HAP-1 (cell line): ENCODE results near the gene TADA2B.

ENCODE experiments used
- DNase-seq, 2 experiments: peaks; one replicate each; pipeline ENCODE4 v3.0.0-alpha.2; 2016 to 2020; ENCODE audit warnings: low spot score in 2 of 2
- H3K27me3 ChIP-seq: fragments of 250-450 bp; sonication (Bioruptor Pico); 2 replicates; pipeline ENCODE4 v1.5.1; 2020; ENCODE audit warnings: low read depth, mild to moderate bottlenecking, moderate library complexity
- H3K36me3 ChIP-seq: fragments of 250-450 bp; sonication (Bioruptor Pico); replicated peaks from 2 replicates; pipeline ENCODE4 v1.5.1; 2020; ENCODE audit warnings: mild to moderate bottlenecking
- H3K4me1 ChIP-seq: fragments of 250-450 bp; sonication (Bioruptor Pico); 2 replicates; pipeline ENCODE4 v1.5.1; 2020; ENCODE audit warnings: mild to moderate bottlenecking
- H3K4me3 ChIP-seq: fragments of 250-450 bp; sonication (Bioruptor Pico); 2 replicates; pipeline ENCODE4 v1.5.1; 2020; ENCODE audit warnings: mild to moderate bottlenecking, moderate library complexity
- H3K9me3 ChIP-seq: fragments of 250-450 bp; sonication (Bioruptor Pico); 2 replicates; pipeline ENCODE4 v1.5.1; 2020; ENCODE audit warnings: mild to moderate bottlenecking, moderate library complexity
- in situ Hi-C: fragments of 300-500 bp; cut with MboI; formaldehyde crosslinking; loops from 3 replicates; pipeline ENCODE4 v1.14.3; 2020; ENCODE audit warnings: low sequenced_read_pairs, inconsistent platforms, mixed read lengths

Gene TADA2B

GRCh38 chr4:7023486-7023885, 19.7 kb upstream of the TADA2B start:
- H3K9me3 ChIP-seq = no peaks in the 10 kb centered on the region
- no peak for DNase-seq
- H3K4me1 ChIP-seq = no peaks in the 10 kb centered on the region
- in situ Hi-C loops = no loop called here
- peaks cover 36% of the 10 kb centered on the region for H3K36me3 ChIP-seq
- H3K4me3 ChIP-seq = no peak overlapping the region
- H3K27me3 ChIP-seq = no peaks in the 10 kb centered on the region

GRCh38 chr4:7023901-7024300, 19.3 kb upstream of the TADA2B start:
- no peak for DNase-seq
- Histone ChIP-seq H3K4me1 (no peaks in the 10 kb centered on the region), H3K27me3 (no peaks in the 10 kb centered on the region), H3K4me3 (no peak overlapping the region), H3K36me3 (peaks cover 32% of the 10 kb centered on the region), H3K9me3 (no peaks in the 10 kb centered on the region)
- in situ Hi-C loops = no loop called here

- H3K9me3 ChIP-seq = no peaks in the 10 kb centered on the region
- H3K4me3 ChIP-seq = no peak overlapping the region
- H3K27me3 ChIP-seq = no peaks in the 10 kb centered on the region
- no peak for DNase-seq
- H3K36me3 ChIP-seq = peaks cover 32% of the 10 kb centered on the region
- no peaks in the 10 kb centered on the region for H3K4me1 ChIP-seq
- in situ Hi-C loops = no loop called here
These were observed 18.8 kb upstream of the TADA2B start for GRCh38 chr4:7024336-7024890.

GRCh38 chr4:7025040-7025602, 18.1 kb upstream of the TADA2B start:
- H3K36me3 ChIP-seq = peaks cover 35% of the 10 kb centered on the region
- in situ Hi-C loops = no loop called here
- H3K4me3 ChIP-seq = no peak overlapping the region
- no peaks in the 10 kb centered on the region for H3K4me1 ChIP-seq
- no peaks in the 10 kb centered on the region for H3K9me3 ChIP-seq
- no peak for DNase-seq
- H3K27me3 ChIP-seq = no peaks in the 10 kb centered on the region

GRCh38 chr4:7026107-7026506, 17.1 kb upstream of the TADA2B start:
- Histone ChIP-seq H3K36me3 (peaks cover 40% of the 10 kb centered on the region), H3K4me3 (no peak overlapping the region)
- DNase-seq = no peak

GRCh38 chr4:7027284-7027683, 15.9 kb upstream of the TADA2B start:
- Histone ChIP-seq H3K4me3 (no peak overlapping the region), H3K9me3 (no peaks in the 10 kb centered on the region), H3K36me3 (peaks cover 47% of the 10 kb centered on the region), H3K27me3 (no peaks in the 10 kb centered on the region), H3K4me1 (no peaks in the 10 kb centered on the region)
- in situ Hi-C loops = no loop called here
- DNase-seq = no peak

More at GRCh38 chr4:7026107-7026506, 17.1 kb upstream of the TADA2B start:
- Histone ChIP-seq H3K27me3 (no peaks in the 10 kb centered on the region), H3K4me1 (no peaks in the 10 kb centered on the region), H3K9me3 (no peaks in the 10 kb centered on the region)
- in situ Hi-C loops = no loop called here

GRCh38 chr4:7027913-7028312, 15.3 kb upstream of the TADA2B start:
- Histone ChIP-seq H3K9me3 (no peaks in the 10 kb centered on the region), H3K4me3 (no peak overlapping the region)
- in situ Hi-C loops = no loop called here

GRCh38 chr4:7029212-7029611, 14.0 kb upstream of the TADA2B start:
- H3K9me3 ChIP-seq = no peaks in the 10 kb centered on the region
- H3K36me3 ChIP-seq = peaks cover 46% of the 10 kb centered on the region
- no peaks in the 10 kb centered on the region for H3K27me3 ChIP-seq
- no peak for DNase-seq
- in situ Hi-C loops = no loop called here
- H3K4me3 ChIP-seq = no peak overlapping the region
- H3K4me1 ChIP-seq = no peaks in the 10 kb centered on the region

More at GRCh38 chr4:7027913-7028312, 15.3 kb upstream of the TADA2B start:
- H3K36me3 ChIP-seq = peaks cover 50% of the 10 kb centered on the region
- no peak for DNase-seq
- no peaks in the 10 kb centered on the region for H3K27me3 ChIP-seq
- H3K4me1 ChIP-seq = no peaks in the 10 kb centered on the region

GRCh38 chr4:7029921-7030320, 13.3 kb upstream of the TADA2B start:
- in situ Hi-C loops = no loop called here
- no peaks in the 10 kb centered on the region for H3K9me3 ChIP-seq
- H3K4me3 ChIP-seq = no peak overlapping the region
- DNase-seq = no peak
- H3K36me3 ChIP-seq = peaks cover 41% of the 10 kb centered on the region
- no peaks in the 10 kb centered on the region for H3K27me3 ChIP-seq
- H3K4me1 ChIP-seq = no peaks in the 10 kb centered on the region

GRCh38 chr4:7030856-7031255, 12.3 kb upstream of the TADA2B start:
- Histone ChIP-seq H3K9me3 (no peaks in the 10 kb centered on the region), H3K4me1 (no peaks in the 10 kb centered on the region), H3K4me3 (no peak overlapping the region), H3K27me3 (no peaks in the 10 kb centered on the region), H3K36me3 (peaks cover 34% of the 10 kb centered on the region)
- in situ Hi-C loops = no loop called here
- no peak for DNase-seq

- Histone ChIP-seq H3K27me3 (no peaks in the 10 kb centered on the region), H3K4me3 (no peak overlapping the region), H3K4me1 (no peaks in the 10 kb centered on the region), H3K36me3 (peaks cover 27% of the 10 kb centered on the region), H3K9me3 (no peaks in the 10 kb centered on the region)
- in situ Hi-C loops = no loop called here
- DNase-seq = no peak
These were observed 11.4 kb upstream of the TADA2B start for GRCh38 chr4:7031558-7032449.

- H3K4me3 ChIP-seq = no peak overlapping the region
- H3K4me1 ChIP-seq = no peaks in the 10 kb centered on the region
- in situ Hi-C loops = no loop called here
- no peaks in the 10 kb centered on the region for H3K9me3 ChIP-seq
- H3K27me3 ChIP-seq = no peaks in the 10 kb centered on the region
- peaks cover 27% of the 10 kb centered on the region for H3K36me3 ChIP-seq
- no peak for DNase-seq
These were observed 10.6 kb upstream of the TADA2B start for GRCh38 chr4:7032596-7032995.

GRCh38 chr4:7034262-7035081, 8.7 kb upstream of the TADA2B start:
- Histone ChIP-seq H3K9me3 (no peaks in the 10 kb centered on the region), H3K27me3 (no peaks in the 10 kb centered on the region), H3K4me3 (no peak overlapping the region), H3K4me1 (no peaks in the 10 kb centered on the region), H3K36me3 (peaks cover 24% of the 10 kb centered on the region)
- in situ Hi-C loops = no loop called here
- DNase-seq = no peak
